OCI-LY1 (cell line): ENCODE data around the gene SCN10A.

Experiments
- H2AFZ ChIP-seq: fragments of 200-600 bp; sonication (generic), shearing (Covaris generic); 2 replicates; pipeline ENCODE4 v1.6.0; 2014; ENCODE audit warnings: antibody characterized with exemption, mild to moderate bottlenecking, low read length
- H3F3A ChIP-seq: fragments of 200-600 bp; sonication (generic), shearing (Covaris generic); 2 replicates; pipeline ENCODE4 v1.6.0; 2014; ENCODE audit warnings: mild to moderate bottlenecking, antibody characterized with exemption, low read length, moderate library complexity; ENCODE audit not compliant: insufficient read depth
- H3K27ac ChIP-seq: fragments of 200-600 bp; sonication (generic); 2 replicates; pipeline ENCODE4 v1.5.1; 2014; ENCODE audit warnings: low read length, mixed run types, mild to moderate bottlenecking, low read depth; ENCODE audit not compliant: poor library complexity, severe bottlenecking
- H3K27me3 ChIP-seq: fragments of 200-600 bp; sonication (generic); 2 replicates; pipeline ENCODE4 v1.6.0; 2014; ENCODE audit warnings: antibody characterized with exemption, mild to moderate bottlenecking, low read length, moderate library complexity; ENCODE audit not compliant: insufficient read depth
- H3K36me3 ChIP-seq: fragments of 200-600 bp; sonication (generic); 2 replicates; pipeline ENCODE4 v1.6.1; 2014; ENCODE audit warnings: mild to moderate bottlenecking, antibody characterized with exemption, low read length, moderate library complexity, mixed read lengths; ENCODE audit not compliant: insufficient read depth
- H3K4me1 ChIP-seq: fragments of 200-600 bp; sonication (generic); 2 replicates; pipeline ENCODE4 v1.5.1; 2014; ENCODE audit warnings: mild to moderate bottlenecking, low read length, moderate library complexity; ENCODE audit not compliant: insufficient read depth, severe bottlenecking
- H3K4me2 ChIP-seq: fragments of 200-600 bp; sonication (generic), shearing (Covaris generic); 2 replicates; pipeline ENCODE4 v1.6.1; 2014; ENCODE audit warnings: low read length
- H3K4me3 ChIP-seq: fragments of 200-600 bp; sonication (generic); 2 replicates; pipeline ENCODE4 v1.5.1; 2014; ENCODE audit warnings: low read length, low read depth, mild to moderate bottlenecking, mixed read lengths; ENCODE audit not compliant: poor library complexity, severe bottlenecking
- H3K79me2 ChIP-seq: fragments of 200-600 bp; shearing (Covaris generic); 2 replicates; pipeline ENCODE4 v1.6.1; 2016; ENCODE audit warnings: mixed run types, low read length, mixed read lengths; ENCODE audit not compliant: insufficient read depth
- H3K9ac ChIP-seq: fragments of 200-600 bp; sonication (generic), shearing (Covaris generic); 2 replicates; pipeline ENCODE4 v1.6.1; 2014; ENCODE audit warnings: mild to moderate bottlenecking, low read length, mixed read lengths
- H3K9me2 ChIP-seq: fragments of 200-600 bp; sonication (generic), shearing (Covaris generic); 2 replicates; pipeline ENCODE4 v1.6.1; 2014; ENCODE audit warnings: low read depth, mild to moderate bottlenecking, low read length, mixed read lengths
- H3K9me3 ChIP-seq: fragments of 200-600 bp; shearing (Covaris generic); 2 replicates; pipeline ENCODE4 v1.6.1; 2014; ENCODE audit warnings: low read length, mixed read lengths
- H4K20me1 ChIP-seq: fragments of 200-600 bp; sonication (generic), shearing (Covaris generic); 2 replicates; pipeline ENCODE4 v1.6.0; 2016; ENCODE audit warnings: mild to moderate bottlenecking, low read length; ENCODE audit not compliant: insufficient read depth
- CTCF ChIP-seq: fragments of 200-600 bp; sonication (generic), shearing (Covaris generic); IDR thresholded peaks from 2 replicates; pipeline ENCODE4 v1.5.1; 2017; ENCODE audit warnings: mild to moderate bottlenecking, antibody characterized with exemption, low read length, moderate library complexity, mixed read lengths
- EZH2 ChIP-seq: fragments of 200-600 bp; sonication (generic), shearing (Covaris generic); IDR thresholded peaks from 2 replicates; pipeline ENCODE4 v1.8.0; 2017; ENCODE audit warnings: borderline replicate concordance, mixed run types, mild to moderate bottlenecking, antibody characterized with exemption, low read length, moderate library complexity, mixed read lengths

The SCN10A gene

GRCh38 chr3:38842266-38842965 lies 26.4 kb upstream of the SCN10A start:
- H3K9me3 ChIP-seq, result no peaks in the 10 kb centered on the region
- H3K79me2 ChIP-seq, result no peaks in the 10 kb centered on the region
- H4K20me1 ChIP-seq, result no peaks in the 10 kb centered on the region
- H3K9me2 ChIP-seq, result no peaks in the 10 kb centered on the region
- no peaks in the 10 kb centered on the region for H3F3A ChIP-seq
- TF ChIP-seq CTCF (no peak), EZH2 (no peak)
- no peaks in the 10 kb centered on the region for H3K36me3 ChIP-seq
- no peaks in the 10 kb centered on the region for H3K27me3 ChIP-seq
- H3K4me2 ChIP-seq, result no peak overlapping the region
- H3K27ac ChIP-seq, result no peak overlapping the region
- no peak overlapping the region for H2AFZ ChIP-seq
- H3K4me1 ChIP-seq, result no peaks in the 10 kb centered on the region
- no peak overlapping the region for H3K9ac ChIP-seq
- no peak overlapping the region for H3K4me3 ChIP-seq

GRCh38 chr3:38840987-38841386 lies 25.0 kb upstream of the SCN10A start:
- H3K36me3 ChIP-seq, result no peaks in the 10 kb centered on the region
- no peaks in the 10 kb centered on the region for H3K27me3 ChIP-seq
- H3K9me3 ChIP-seq, result no peaks in the 10 kb centered on the region
- H3F3A ChIP-seq, result no peaks in the 10 kb centered on the region
- no peaks in the 10 kb centered on the region for H3K79me2 ChIP-seq
- H3K4me3 ChIP-seq, result no peak overlapping the region
- no peak for TF ChIP-seq EZH2
- no peak for TF ChIP-seq CTCF
- H2AFZ ChIP-seq, result no peak overlapping the region
- H3K9ac ChIP-seq, result no peak overlapping the region
- no peaks in the 10 kb centered on the region for H3K4me1 ChIP-seq
- no peak overlapping the region for H3K4me2 ChIP-seq
- no peak overlapping the region for H3K27ac ChIP-seq
- no peaks in the 10 kb centered on the region for H4K20me1 ChIP-seq
- no peaks in the 10 kb centered on the region for H3K9me2 ChIP-seq

- no peak for TF ChIP-seq EZH2
- no peak for TF ChIP-seq CTCF
- Histone ChIP-seq H3F3A (no peaks in the 10 kb centered on the region), H3K4me1 (no peaks in the 10 kb centered on the region), H4K20me1 (no peaks in the 10 kb centered on the region), H3K36me3 (no peaks in the 10 kb centered on the region), H3K9me2 (no peaks in the 10 kb centered on the region), H3K27me3 (no peaks in the 10 kb centered on the region), H3K4me2 (no peak overlapping the region), H3K9me3 (no peaks in the 10 kb centered on the region), H3K4me3 (no peak overlapping the region), H3K9ac (no peak overlapping the region), H3K27ac (no peak overlapping the region), H2AFZ (no peak overlapping the region), H3K79me2 (no peaks in the 10 kb centered on the region)
Measured at GRCh38 chr3:38837358-38837757, 21.3 kb upstream of the SCN10A start.
